AG09319 (cell line): ENCODE measurements around the gene MIA2.

Source experiments
- DNase-seq: peaks from one replicate; pipeline ENCODE4 v3.0.0-alpha.2; 2010; ENCODE audit warnings: low read depth; ENCODE audit errors: extremely low read depth
- CTCF ChIP-seq: IDR thresholded peaks from 2 replicates; pipeline ENCODE4 v1.5.1; 2011; ENCODE audit warnings: low read depth, mild to moderate bottlenecking, inconsistent platforms, low read length, moderate library complexity

MIA2 gene

GRCh38 chr14:39376667-39377403 lies 143.1 kb downstream of the MIA2 start:
- no peak for DNase-seq
- TF ChIP-seq CTCF = no peak

GRCh38 chr14:39381366-39381765 lies 147.7 kb downstream of the MIA2 start:
- DNase-seq = no peak
- no peak for TF ChIP-seq CTCF

GRCh38 chr14:39382463-39382862 lies 148.7 kb downstream of the MIA2 start:
- TF ChIP-seq CTCF = no peak
- no peak for DNase-seq

- DNase-seq = no peak
- TF ChIP-seq CTCF = no peak
Observed at GRCh38 chr14:39383026-39383660, 149.4 kb downstream of the MIA2 start.

GRCh38 chr14:39383741-39384140 lies 150.0 kb downstream of the MIA2 start:
- no peak for TF ChIP-seq CTCF
- no peak for DNase-seq

- TF ChIP-seq CTCF = no peak
- no peak for DNase-seq
Observed at GRCh38 chr14:39384177-39384576, 150.5 kb downstream of the MIA2 start.

GRCh38 chr14:39393289-39393688 lies 159.6 kb downstream of the MIA2 start:
- no peak for TF ChIP-seq CTCF
- DNase-seq = no peak
